SHP77 treated with DMSO at 0.1 percent for 48 hours (cell line): ENCODE measurements around the gene BEND2.
A peak's percentile ranks its signal among the peaks of the same experiment; 100 is the strongest.
"Not testable (repeated sequence)": the region's sequence is repeated elsewhere in the genome, so short reads cannot be mapped to it uniquely, and the experiment has no call there.

Experiments used
- DNase-seq: peaks from one replicate; lab custom pipeline; 2025; lab: John Stamatoyannopoulos, UW

The BEND2 gene

DNA sequence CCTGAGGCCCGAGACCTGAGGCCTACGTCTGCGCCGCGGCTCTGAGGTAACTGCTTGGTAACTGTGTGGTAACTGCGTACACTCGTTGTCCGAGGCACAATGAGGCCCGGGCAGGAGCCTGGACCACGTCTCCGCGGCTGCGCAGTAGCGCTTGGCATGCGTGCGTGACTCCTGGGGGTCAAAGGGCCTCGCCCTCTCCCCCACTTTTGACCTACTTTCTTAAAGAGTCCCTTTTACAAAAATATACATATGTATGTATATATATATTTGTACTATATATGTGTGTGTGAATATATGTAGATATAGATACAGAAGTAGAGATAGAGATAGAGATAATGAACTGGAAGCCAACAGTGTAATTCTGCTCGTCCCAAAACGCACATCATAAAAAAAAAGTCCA lies at the start of gene BEND2:
Gene BEND2, minus strand, starts transcription at position 101 of the 400 bp plus-strand sequence. CDS start 136 bp downstream, outside the sequence.
- DNase-seq, result no peak

DNA sequence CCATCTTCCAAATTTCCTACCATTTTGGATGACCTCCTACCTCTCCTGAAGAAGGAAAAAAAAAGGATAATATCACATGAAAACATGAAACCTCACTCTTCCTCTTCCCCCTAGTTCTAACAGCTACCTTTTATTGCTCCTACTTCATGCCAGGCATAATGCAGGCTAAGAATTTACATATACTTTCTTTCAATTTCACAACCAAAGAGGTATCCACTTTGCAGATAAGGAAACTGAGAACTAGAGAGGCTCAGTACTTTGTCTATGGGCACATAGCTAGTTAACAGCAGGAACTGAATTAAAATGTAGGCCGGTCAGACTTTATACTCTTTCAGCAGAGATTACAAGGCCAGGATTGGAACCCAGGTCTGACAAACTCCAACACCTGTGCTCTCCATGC lies 34.4 kb upstream of the BEND2 start:
- no peak for DNase-seq

DNA sequence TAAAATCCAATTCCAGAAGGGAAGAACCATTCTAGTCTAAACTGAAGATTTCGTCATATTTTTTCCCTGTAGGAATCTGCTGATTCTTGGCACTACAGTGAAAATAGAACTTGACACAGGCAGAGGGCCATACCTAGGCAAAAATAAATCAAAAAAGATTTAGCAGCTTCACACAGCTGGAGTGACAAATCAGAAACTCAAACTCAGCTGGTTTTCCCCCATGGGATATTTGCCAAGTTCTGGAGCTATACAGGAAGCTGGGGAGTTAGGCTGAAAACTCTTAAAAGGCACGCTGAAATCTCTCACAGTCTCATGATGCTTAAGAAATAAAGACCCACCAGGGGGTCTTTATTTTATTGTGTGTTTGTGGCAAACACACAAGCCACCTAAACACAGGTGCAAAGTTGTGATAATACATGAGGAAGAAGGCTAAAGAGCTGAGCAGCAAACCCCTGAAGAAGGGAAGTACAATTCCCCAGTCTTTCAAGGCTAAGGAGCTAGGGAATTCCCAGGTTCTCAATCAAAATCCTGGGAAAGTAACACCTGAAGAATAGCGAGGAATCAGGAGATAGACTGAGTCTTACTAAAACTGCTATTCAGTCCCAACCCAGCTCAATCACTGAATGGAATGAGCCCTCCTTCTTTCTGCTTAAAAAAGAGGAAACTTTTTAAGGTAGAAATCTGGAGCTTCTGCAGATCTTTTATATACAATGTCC lies 32.1 kb upstream of the BEND2 start:
- no peak for DNase-seq

DNA sequence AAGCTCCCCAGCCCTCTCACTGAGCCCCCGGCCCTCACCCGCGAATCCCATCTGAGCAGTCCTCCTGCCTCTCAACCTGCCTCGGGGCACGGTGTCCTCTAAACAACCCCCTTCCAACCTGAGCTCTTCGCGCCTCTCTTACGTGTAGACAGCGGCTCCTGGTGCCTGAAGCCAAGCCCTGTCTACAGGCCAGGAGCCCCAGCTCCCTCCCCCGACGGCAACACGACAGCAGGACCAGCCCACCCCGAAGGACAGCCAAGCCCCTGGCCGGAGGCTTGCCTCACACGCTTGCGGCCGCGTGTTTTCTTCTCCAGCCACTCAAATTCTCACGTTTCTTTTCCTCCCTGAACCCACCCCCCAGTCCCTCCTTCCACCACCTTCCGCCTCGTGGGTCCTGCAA lies 9.0 kb upstream of the BEND2 start:
- DNase-seq, result not testable (repeated sequence)

DNA sequence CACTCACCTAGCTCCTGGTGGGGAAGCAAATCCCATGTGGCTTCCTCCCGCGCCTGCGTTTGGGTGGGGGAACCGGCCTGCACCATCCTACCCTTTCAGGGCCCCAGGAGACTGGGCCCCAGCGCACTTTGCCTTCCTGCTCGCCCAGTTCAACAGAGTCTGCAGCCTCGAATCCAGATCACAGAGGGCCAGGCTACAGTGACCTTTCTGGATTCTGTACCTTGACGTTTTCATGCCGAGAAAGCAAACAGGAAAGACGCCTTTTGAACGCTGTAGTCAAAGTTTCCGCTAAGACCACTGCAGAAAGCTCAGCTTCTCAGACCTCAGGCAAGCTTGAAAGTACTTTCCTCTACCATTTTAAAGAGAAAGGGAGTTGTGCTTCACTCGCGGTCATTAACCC lies 7.4 kb upstream of the BEND2 start:
- no peak for DNase-seq

DNA sequence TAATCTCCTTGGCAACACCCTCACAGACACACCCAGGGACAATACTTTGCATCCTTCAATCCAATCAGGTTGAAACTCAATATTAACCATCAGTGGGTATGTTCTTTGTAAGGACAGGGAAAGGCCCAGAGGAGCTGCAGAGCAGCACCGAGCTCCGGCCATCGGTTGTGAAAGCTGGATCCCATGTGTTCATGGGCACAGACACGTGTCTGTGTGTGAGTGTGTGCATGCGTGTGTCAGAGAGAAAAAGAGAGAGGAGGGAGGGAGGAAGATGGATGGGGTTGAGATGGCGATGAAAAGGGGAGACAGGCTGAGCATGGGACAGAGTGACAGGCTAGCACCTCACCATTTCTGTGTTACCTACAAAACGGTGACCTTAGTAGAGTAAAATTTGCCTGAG lies 6.8 kb upstream of the BEND2 start:
- no peak for DNase-seq

GRCh38 chrX:18210470-18210869 lies 10.2 kb downstream of the BEND2 start:
- peak; percentile 0 for DNase-seq

DNA sequence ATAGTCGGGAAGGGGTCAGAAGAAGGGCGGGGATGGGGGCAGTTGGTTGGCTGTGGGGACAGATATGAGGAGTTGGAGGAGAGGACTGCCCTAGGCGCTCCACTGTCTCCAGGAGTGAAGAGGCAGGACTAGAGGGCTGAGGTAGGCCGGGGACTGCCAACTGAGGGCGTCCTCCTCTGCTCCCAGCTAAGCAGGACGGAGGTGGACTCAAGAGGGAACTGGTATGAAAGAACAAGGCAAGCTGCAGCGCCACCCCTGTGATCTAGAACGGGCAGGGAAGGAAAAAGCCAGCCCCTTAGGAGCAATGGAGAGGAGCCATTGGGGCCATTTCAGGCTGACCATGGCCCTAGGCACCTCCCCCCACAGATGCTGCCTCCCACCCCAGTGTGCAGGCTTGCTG lies 14.0 kb downstream of the BEND2 start:
- no peak for DNase-seq

GRCh38 chrX:18203631-18204030 lies 17.1 kb downstream of the BEND2 start:
- no peak for DNase-seq

DNA sequence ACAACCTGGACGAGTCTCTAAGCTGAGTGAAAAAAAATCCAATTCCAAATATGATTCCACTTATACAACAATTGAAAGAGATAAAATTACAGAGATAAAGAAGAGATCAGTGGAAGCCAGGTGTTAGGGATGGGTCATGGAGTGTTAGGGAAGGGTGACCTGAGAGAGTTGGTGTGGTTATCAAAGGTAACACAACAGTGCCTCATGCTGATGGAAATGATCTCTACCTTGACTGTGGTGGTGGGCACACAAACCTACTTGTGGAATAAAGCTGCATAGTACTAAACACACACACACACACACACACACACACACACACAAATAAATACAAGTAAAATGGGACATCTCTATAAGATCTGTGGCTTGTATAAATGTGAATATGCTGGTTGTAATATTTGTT lies 26.0 kb downstream of the BEND2 start:
- no peak for DNase-seq

DNA sequence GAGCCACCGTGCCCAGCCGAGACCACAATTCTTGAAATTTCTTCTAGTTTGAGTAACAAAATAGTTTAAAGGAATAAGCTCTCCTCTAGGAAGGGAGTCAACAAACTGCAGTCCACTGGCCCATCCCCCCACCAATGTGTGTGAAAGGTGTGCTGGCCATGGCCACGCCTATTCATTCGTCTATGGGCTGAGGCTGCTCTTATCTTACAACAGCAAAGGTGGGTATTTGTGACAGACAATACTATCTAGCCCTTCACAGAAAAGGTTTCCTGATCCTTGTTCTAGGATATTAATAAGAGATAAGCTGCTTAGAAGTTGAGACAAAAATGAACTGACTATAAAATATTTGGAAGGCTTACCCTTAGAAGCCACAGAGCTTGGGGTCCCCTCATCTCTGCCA lies 41.2 kb downstream of the BEND2 start:
- DNase-seq, result no peak

DNA sequence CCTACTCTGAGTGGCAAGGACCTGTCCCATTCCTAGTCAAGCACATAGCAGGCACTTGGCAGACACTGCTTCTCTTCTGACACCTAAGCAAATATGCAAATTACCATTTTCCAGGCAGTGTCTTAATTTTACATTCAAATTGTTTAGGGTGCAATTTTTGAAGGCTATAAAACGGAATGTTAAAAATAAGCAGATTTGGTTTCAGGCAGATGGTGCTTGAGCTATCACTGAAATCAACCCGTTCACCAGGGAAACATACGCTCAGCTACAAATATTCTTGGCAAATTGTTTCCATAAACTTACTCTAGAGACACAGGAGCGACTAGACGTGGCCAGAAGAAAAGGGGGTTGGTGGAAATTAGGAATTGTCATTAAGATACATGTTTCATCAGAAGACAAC lies 45.7 kb downstream of the BEND2 start:
- no peak for DNase-seq

DNA sequence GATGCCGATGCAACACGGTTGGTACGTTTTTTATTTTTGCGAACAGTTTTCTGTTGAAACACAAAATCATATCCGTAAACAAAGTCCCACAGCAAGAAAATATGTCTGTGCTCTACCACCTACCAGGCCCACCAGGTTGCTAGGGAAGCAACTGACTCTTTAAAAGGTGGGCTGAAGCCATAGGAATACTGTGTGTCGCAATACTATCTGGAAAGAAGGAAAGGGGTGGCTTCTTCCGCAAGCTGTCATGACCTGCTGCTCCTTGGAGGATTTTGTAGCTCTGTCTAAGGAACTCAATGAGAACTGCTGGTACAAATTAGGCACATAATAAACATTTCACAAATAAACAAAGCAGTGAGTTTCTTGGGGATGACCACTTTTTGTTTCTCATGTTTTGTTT lies 46.5 kb downstream of the BEND2 start:
- DNase-seq, result no peak

- peak; percentile 11 for DNase-seq
Measured at GRCh38 chrX:18173494-18174180, 47.0 kb downstream of the BEND2 start.

GRCh38 chrX:18172970-18173369 lies 47.7 kb downstream of the BEND2 start:
- DNase-seq, result no peak

GRCh38 chrX:18170910-18171309 lies 49.8 kb downstream of the BEND2 start:
- DNase-seq, result no peak

- no peak for DNase-seq
Measured at GRCh38 chrX:18166068-18166467, 54.6 kb downstream of the BEND2 start.

DNA sequence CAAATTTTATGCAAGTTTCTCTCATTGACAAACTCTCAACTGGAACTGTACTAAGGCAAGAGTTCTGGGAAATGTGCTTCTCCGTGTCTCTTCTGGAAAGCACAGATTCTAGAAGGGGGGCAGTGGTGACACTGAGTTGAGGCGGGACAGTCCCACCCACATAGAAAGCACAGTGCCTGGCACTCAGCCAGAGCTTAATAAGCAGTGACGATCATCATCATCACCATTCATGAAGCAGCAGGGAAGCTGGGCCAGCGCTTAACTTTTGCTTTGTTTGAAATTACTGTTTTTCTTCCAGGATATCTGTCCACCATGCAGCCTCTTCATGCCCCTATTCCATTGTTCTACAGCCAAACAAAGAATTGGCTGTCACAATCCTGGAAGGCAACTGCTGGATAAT lies 60.3 kb downstream of the BEND2 start:
- DNase-seq, result no peak

DNA sequence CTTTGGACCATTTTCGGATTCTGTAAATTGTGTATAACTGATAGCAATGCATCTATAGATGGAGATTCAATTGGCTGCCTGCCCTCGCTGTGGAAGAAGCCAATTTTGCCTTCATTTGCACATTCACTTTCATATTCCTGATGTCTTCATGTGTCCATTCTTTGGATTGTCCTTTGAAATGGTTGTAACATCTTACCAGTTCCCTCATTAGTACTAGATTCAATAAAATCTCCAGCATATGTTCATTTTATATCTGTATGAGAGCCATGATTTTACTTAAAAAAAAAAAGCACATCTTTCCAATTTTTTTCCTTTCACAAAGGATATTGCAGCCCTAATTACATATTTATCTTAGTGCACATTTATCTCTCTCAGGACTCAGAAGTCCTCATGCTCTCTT lies 61.7 kb downstream of the BEND2 start:
- no peak for DNase-seq

- no peak for DNase-seq
Measured at GRCh38 chrX:18151649-18152048, 69.0 kb downstream of the BEND2 start.

- no peak for DNase-seq
Measured at GRCh38 chrX:18151157-18151556, 69.5 kb downstream of the BEND2 start.

GRCh38 chrX:18149454-18149853 lies 71.2 kb downstream of the BEND2 start:
- no peak for DNase-seq

- no peak for DNase-seq
Measured at GRCh38 chrX:18146954-18147353, 73.7 kb downstream of the BEND2 start.

- no peak for DNase-seq
Measured at GRCh38 chrX:18146009-18146408, 74.7 kb downstream of the BEND2 start.
